ENCODE results near the gene NCOA1.
"Not testable (repeated sequence)": the region's sequence is repeated elsewhere in the genome, so short reads cannot be mapped to it uniquely, and the experiment has no call there.

The NCOA1 gene

DNA sequence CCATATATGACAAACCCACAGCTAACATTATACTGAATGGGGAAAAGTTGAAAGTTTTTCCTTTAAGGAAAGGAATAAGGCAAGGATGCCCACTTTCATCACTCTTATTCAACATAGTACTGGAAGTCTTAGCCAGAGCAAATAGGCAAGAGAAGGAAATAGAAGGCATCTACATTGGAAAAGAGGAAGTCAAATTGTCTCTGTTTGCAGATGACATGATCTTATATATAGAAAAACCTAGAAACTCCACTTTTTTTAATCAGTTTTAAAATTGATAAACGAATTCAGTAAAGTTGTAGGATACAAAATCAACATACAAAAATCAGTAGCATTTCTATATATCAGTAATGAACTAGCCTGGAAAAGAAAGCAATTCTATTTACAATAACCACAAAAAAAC, 90.9 kb downstream of the NCOA1 start:
- not testable (repeated sequence) for DNase-seq

- no peak for DNase-seq
Measured at GRCh38 chr2:24586955-24587354, 95.9 kb downstream of the NCOA1 start.

GRCh38 chr2:24588294-24588693, 97.2 kb downstream of the NCOA1 start:
- no peak for DNase-seq

- DNase-seq = no peak
Measured at GRCh38 chr2:24592441-24593100, 101.5 kb downstream of the NCOA1 start.

DNA sequence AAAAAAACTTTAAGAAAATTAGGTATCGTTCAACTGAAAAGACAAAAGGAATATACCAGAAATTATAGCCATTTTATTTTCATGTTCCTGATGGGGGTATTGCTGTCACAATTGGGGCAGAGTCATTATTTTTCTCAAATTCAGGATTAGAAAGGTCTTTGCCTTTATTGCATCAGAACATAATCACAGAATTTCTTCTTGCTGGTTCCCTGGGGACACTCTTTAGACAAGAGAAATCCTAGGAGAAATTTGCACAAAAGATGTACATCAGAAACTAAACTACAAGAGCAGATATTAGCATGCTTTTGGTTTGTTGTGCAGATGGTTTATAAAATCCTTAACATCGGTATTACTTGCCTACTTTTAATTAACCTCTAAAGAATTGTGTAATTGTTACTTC, 103.2 kb downstream of the NCOA1 start:
- no peak for DNase-seq

DNA sequence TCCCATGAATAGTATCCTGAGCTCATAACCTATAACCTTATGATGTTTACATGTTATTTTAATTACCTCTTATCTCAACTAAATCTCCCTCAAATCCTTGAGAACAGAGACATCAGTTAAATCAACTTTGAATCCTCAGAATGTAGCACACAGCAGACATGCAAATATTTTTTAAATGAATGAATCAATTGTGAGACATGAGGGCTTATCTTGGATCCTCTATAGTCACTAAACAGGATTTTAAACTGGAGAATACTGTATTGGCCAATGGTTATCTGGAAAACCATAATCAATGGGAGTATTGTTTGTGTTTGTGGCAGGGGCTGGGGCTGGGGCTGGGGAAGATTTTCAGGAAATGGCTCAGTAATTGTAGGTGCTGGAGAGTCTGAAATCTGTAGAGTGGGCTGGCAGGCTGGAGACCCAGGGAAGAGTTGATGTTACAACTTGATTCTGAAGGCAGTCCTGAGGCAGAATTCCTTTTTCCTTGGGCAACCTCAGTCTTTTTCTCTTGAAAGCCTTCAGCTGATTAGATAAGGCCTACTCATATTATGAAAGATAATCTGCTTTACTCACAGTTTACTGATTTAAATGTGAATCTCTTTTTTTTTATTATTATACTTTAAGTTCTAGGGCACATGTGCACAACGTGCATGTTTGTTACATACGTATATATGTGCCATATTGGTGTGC, 106.3 kb downstream of the NCOA1 start:
- DNase-seq = no peak

- DNase-seq = not testable (repeated sequence)
Measured at GRCh38 chr2:24600140-24600539, 109.1 kb downstream of the NCOA1 start.

GRCh38 chr2:24611631-24612030, 120.6 kb downstream of the NCOA1 start:
- no peak for DNase-seq

DNA sequence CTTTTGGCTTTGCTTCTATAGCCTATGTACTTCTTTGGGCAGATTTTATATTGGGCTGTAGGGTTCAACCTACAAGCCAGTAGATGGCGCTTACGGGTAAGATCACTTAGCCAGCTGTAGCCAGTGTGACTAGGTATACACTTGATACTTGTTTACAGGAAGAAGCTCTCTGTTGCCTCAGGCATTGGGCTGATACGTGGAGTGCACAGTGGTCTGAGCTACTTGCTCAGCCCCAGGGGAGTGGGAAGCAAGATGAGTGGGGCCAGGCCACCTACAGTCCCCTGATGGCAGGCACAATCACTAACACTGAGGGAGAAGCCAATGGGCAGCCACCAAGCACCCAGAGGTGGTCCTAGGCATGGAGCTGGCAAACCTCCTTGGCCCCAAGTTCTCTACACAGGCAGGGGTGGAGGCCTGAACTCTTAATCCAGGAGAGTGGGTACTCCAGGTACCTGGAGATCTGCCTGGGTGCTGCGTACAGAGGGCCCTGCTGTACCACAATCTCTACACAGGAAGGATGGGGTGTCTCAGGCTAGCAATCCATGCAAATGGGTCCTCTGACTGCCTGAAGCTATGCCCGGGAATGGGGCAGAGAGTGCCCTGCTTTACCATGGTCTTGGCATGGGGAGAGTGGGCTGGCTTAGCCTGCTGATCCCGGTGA, 122.2 kb downstream of the NCOA1 start:
- DNase-seq = no peak

DNA sequence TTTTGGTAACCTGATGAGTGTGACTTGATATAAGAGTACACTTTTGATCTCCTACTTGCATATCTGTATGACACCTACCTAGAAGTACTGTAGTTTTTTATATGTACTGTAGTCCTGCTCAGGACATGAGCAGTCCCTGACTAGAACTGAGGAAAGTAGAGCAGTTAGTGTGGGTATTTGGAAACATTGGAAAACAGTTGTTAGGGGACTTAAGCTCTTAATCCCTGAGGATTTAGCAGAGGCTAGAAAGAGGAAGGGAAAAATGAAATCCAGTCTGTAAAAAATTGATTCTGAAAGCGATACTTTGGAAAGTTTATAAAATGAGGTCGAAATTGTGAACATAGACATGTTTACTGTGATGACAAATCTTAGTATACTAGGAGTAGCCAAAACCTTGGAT, 125.6 kb downstream of the NCOA1 start:
- no peak for DNase-seq

DNA sequence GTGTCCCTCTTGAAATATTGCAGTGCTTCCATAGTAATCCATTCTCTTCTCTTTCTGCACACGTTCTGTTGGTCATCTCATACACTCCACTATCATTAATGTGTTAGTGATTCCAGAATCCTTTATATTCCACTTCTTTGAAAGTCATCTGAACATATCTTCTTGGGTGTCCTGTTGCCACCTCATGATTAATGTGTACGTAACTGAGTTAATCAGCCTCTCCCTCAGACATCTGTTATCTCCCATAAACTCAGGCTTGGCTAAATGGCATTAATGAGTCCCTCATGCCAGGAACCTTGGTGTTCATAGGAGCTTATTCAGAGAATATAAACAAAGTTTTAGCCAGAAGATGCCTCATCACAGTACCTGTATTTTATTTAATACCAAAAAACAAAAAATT, 126.4 kb downstream of the NCOA1 start:
- DNase-seq = no peak

- DNase-seq = no peak
Measured at GRCh38 chr2:24618144-24618543, 127.1 kb downstream of the NCOA1 start.

GRCh38 chr2:24618680-24619079, 127.6 kb downstream of the NCOA1 start:
- DNase-seq = no peak

GRCh38 chr2:24620936-24621335, 129.9 kb downstream of the NCOA1 start:
- no peak for DNase-seq

GRCh38 chr2:24621779-24622538, 130.9 kb downstream of the NCOA1 start:
- DNase-seq = no peak

DNA sequence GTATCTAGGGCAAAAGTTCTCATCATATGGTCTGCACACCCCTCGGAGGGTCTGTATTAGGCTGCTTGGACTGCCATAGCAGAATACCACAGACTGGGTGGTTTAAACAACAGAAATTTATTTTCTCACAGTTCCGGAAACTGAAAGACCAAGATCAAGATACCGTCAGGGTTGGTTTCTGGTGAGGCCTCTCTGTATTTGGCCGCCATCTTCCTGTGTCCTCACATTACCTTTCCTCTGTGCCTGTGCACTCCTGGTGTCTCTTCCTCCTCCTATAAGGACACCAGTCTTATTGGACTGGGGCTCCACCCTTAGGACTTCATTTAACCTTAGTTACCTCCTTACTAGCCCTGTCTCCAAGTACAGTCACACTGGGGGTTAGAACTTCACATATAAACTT, 132.5 kb downstream of the NCOA1 start:
- no peak for DNase-seq

DNA sequence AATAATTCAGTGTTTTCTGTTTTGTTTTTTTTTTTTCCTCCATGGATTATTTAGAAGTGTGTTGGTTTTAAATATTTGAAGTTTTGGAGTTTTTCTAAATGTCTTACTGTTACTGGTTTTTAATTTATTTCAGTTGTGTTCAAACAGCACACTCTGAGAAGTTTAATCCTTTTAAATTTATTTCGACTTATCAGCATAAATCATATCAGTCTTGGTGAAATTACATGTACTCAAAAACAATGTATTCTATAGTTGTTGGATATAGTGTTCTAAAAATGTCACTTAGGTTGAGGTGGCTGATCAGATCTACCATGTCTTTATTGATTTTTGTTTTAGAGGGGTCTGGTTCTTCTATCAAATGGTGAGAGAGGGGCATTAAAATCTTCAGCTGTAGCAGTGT, 134.7 kb downstream of the NCOA1 start:
- DNase-seq = no peak

DNA sequence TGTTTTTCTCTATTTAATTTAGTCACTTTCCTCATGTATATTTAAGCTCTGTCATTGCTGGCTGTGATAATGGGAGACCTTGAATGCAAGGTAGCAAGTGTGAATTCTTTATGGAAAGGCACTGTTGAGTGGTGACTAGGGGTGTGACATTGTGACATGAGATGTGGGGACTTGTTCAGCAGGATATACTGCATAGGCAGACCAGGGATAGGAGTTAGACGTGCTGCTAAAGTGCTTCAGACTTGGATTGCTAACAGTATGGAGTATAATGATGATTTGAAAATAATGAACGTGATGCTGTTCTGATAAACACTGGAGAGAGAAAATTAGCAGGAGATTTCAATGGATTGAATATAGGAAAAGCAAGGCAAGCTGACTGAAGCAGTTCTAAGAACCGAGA, 135.1 kb downstream of the NCOA1 start:
- no peak for DNase-seq

GRCh38 chr2:24628746-24629145, 137.7 kb downstream of the NCOA1 start:
- no peak for DNase-seq

DNA sequence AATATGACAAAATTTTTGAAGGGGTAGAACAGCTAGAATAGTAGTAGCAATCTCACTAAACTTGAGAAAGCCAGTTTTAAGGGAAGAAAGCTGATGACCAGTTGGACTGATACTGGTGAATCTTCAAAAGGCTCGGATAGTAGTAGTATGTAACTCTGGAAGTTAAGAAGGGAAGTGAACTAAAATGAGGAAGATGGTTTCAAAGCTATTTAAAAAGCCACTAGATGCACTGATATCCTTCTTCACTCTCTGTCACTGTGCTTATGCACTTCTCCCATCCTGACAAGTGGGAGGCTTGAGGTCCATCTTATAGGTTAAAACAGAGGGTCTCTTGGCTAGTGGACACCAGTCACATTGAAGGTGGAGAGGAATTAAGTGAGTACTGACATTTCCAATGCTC, 141.1 kb downstream of the NCOA1 start:
- DNase-seq = no peak

DNA sequence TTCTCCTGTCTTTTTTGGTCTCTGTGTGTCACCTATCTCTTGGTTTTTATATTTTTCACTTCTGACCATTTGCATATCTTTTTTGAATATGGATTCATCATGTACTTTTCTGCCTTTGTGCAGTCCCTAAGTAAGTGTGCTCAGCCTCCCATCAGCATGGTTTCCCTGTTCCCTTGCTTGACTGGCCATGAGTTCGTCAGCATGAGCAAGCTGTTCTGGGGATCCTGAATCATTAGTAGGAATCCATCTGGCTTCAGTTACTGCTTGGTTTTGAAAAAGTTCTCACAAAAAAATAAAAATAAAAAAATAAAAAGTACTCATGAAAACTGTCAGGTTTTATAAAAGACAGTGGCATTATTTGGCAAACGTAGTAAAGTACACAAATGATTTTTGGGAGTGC, 144.1 kb downstream of the NCOA1 start:
- DNase-seq = no peak

- DNase-seq = no peak
Measured at GRCh38 chr2:24638568-24638967, 147.5 kb downstream of the NCOA1 start.

DNA sequence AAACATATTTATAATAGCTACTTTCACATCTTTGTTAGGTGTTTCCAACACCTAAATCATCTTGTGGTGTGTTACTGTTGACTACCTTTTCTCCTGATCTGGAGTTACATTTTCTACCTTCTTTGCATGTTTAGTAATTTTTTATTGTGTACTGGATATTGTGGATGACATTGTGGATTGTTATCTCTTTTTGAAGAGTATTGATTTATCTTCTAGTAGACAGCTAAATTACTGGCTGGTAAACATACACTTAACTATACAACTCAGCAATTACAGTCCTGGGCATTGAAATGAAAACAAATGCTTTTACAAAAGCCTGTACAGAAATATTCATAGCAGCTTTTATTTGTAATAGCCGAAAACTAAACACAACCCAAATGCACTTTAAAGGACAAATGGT, 151.3 kb downstream of the NCOA1 start:
- no peak for DNase-seq

- no peak for DNase-seq
Measured at GRCh38 chr2:24643051-24643450, 152.0 kb downstream of the NCOA1 start.
